ENCODE results near the gene RCHY1. TPM values are rescaled to one million over a fixed set of nuclear protein-coding genes. Genes with fewer than 3 reads are reported as not detected.

The RCHY1 gene
- total RNA-seq, 1 experiment from 2014 or later: 8.7 TPM

GRCh38 chr4:75495476-75495875, 18.7 kb downstream of the RCHY1 start:
- Histone ChIP-seq H3K9me3 (peaks cover 4% of the 10 kb centered on the region; the same call in 1 of the 2 replicates), H3K27me3 (no peaks in the 10 kb centered on the region), H3K4me3 (no peak overlapping the region), H3K36me3 (peaks cover 19% of the 10 kb centered on the region)
- no peak for DNase-seq

GRCh38 chr4:75494563-75494962, 19.6 kb downstream of the RCHY1 start:
- peaks cover 4% of the 10 kb centered on the region; the same call in 1 of the 2 replicates for H3K9me3 ChIP-seq
- no peak overlapping the region for H3K4me3 ChIP-seq
- no peaks in the 10 kb centered on the region for H3K27me3 ChIP-seq
- DNase-seq: no peak
- H3K36me3 ChIP-seq: peaks cover 16% of the 10 kb centered on the region

GRCh38 chr4:75490155-75490554, 24.0 kb downstream of the RCHY1 start:
- Histone ChIP-seq H3K36me3 (peaks cover 12% of the 10 kb centered on the region), H3K9me3 (no peaks in the 10 kb centered on the region), H3K4me3 (no peak overlapping the region), H3K27me3 (no peaks in the 10 kb centered on the region)
- DNase-seq: no peak

DNA sequence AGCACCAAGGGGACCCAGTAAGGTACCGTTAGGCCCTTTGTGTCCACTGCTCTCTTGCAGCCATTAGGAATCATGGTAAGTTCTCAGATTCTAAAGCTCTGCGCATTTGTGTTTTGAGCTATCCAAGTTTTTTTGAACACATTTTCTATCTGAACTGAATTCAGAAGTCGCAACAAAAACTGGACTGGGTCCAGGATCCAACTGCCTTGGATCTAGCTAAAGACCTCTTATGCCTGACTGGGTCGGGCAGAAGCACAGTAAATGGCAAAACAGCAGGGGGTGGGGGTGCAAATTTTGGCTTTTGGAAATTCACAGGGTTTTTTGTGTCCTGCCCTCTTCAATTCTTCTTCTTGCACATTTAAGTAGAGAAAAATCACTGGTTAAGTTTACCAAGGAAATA, 30.0 kb downstream of the RCHY1 start:
- no peaks in the 10 kb centered on the region for H3K27me3 ChIP-seq
- peaks cover 5% of the 10 kb centered on the region for H3K36me3 ChIP-seq
- H3K9me3 ChIP-seq: no peaks in the 10 kb centered on the region
- DNase-seq: no peak
- H3K4me3 ChIP-seq: no peak overlapping the region

GRCh38 chr4:75477201-75477600, 37.0 kb downstream of the RCHY1 start:
- H3K36me3 ChIP-seq: peaks cover 2% of the 10 kb centered on the region

DNA sequence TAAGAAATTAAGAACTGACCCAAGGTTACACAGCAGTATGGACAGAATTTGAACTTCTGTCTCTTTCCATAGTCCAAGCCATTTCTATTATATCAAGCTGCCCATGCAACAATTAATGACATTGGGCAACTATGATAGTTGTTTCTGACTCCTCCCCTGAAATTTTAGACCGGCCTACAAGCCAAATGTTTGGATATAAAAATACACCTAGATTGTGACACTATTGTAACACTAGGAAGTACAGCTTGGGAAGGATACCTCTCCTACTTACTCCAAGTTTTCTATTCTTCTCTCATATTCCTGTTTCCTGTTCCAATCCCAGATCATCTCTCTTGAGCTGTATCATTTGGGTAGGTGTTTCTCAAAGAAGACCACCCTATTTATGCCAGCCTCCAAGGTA, 43.5 kb downstream of the RCHY1 start:
- Histone ChIP-seq H3K36me3 (no peaks in the 10 kb centered on the region; the same call in 1 of the 2 replicates), H3K4me3 (no peak overlapping the region), H3K9me3 (no peaks in the 10 kb centered on the region), H3K27me3 (no peaks in the 10 kb centered on the region)
- DNase-seq: no peak

More at GRCh38 chr4:75477201-75477600, 37.0 kb downstream of the RCHY1 start:
- no peak for DNase-seq
- H3K4me3 ChIP-seq: no peak overlapping the region
- no peaks in the 10 kb centered on the region for H3K9me3 ChIP-seq
- no peaks in the 10 kb centered on the region for H3K27me3 ChIP-seq

DNA sequence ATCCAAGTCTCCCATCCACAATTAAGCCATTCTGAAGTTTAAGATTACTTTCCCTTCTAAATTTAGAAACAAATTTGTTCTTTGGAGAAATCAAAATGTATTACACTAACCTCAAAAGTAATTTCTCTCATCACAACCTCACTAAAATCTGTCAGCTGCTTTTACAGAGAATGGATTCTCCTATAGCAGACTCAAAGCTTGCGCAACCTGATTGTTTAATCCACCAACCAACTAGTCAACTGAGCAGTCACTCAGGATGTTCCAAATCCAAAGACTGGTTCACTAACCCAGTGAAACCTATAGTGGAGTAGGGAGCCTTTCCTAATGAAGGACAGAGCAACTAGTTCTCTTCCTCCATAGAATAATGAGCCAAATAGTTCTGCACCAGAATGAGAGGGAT, 44.3 kb downstream of the RCHY1 start:
- Histone ChIP-seq H3K4me3 (no peak overlapping the region), H3K36me3 (no peaks in the 10 kb centered on the region; the same call in 1 of the 2 replicates), H3K27me3 (no peaks in the 10 kb centered on the region), H3K9me3 (no peaks in the 10 kb centered on the region)
- DNase-seq: no peak

DNA sequence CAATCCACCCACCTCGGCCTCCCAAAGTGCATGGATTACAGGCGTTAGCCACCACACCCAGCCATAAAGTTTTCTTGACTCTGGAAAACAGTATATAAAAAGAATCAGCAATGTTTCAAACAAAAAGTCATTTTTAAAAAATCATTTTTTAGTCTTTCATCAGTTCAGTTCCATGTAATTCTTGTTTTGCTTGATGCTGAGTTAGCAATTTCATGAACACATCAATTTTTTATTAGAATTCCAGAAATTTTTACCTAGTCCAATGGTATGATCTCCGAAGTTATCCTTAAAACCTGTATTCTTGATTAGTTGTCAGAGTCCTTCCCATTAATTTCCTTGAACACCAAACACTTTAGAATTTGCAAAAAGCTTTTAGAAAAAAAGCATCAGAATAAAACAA, 56.8 kb downstream of the RCHY1 start:
- H3K4me3 ChIP-seq: no peak overlapping the region
- no peaks in the 10 kb centered on the region for H3K27me3 ChIP-seq
- no peaks in the 10 kb centered on the region for H3K36me3 ChIP-seq
- no peak for DNase-seq
- no peaks in the 10 kb centered on the region for H3K9me3 ChIP-seq

- no peaks in the 10 kb centered on the region for H3K9me3 ChIP-seq
- H3K27me3 ChIP-seq: no peaks in the 10 kb centered on the region
- no peak for DNase-seq
- no peak overlapping the region for H3K4me3 ChIP-seq
- H3K36me3 ChIP-seq: no peaks in the 10 kb centered on the region
These were observed 80.1 kb downstream of the RCHY1 start for GRCh38 chr4:75434105-75434504.

GRCh38 chr4:75432683-75433082, 81.5 kb downstream of the RCHY1 start:
- Histone ChIP-seq H3K27me3 (no peaks in the 10 kb centered on the region), H3K4me3 (no peak overlapping the region), H3K36me3 (no peaks in the 10 kb centered on the region), H3K9me3 (no peaks in the 10 kb centered on the region)
- DNase-seq: no peak

GRCh38 chr4:75429208-75429607, 85.0 kb downstream of the RCHY1 start:
- H3K36me3 ChIP-seq: no peaks in the 10 kb centered on the region
- H3K9me3 ChIP-seq: no peaks in the 10 kb centered on the region
- no peak overlapping the region for H3K4me3 ChIP-seq
- no peaks in the 10 kb centered on the region for H3K27me3 ChIP-seq
- no peak for DNase-seq

Other genes starting within 250 kb of the RCHY1 start
- gene THAP6, start 70 bp upstream of the RCHY1 start, total RNA-seq (2014; rRNA removed; shearing (Covaris generic); ENCODE audit: low replicate concordance): 6.4 and 12.5 TPM in 2 replicates
- gene ODAPH, start 41.7 kb upstream of the RCHY1 start, total RNA-seq (2014; rRNA removed; shearing (Covaris generic); ENCODE audit: low replicate concordance): not detected in 2 replicates
- not detected in 2 replicates for gene CDKL2, start 116.1 kb upstream of the RCHY1 start, total RNA-seq (2014; rRNA removed; shearing (Covaris generic); ENCODE audit: low replicate concordance)
- gene G3BP2, start 159.0 kb upstream of the RCHY1 start, total RNA-seq (2014; rRNA removed; shearing (Covaris generic); ENCODE audit: low replicate concordance): 21.3 and 41.9 TPM in 2 replicates
- gene USO1, start 210.2 kb upstream of the RCHY1 start, total RNA-seq (2014; rRNA removed; shearing (Covaris generic); ENCODE audit: low replicate concordance): 21.8 and 26.5 TPM in 2 replicates

Data from MG63 (cell line).